Heart left ventricle (tissue), 13 donors: ENCODE measurements around the gene DHRS3.

ENCODE experiments used
- CTCF ChIP-seq, 12 donors: fragments of 200-600 bp; sonication (generic) in 4 of 12; IDR thresholded peaks; one replicate each; pipeline versions ENCODE4 v1.5.0 to v1.8.0; 2018 to 2022; ENCODE audit warnings: antibody characterized with exemption in 12 of 12, mild to moderate bottlenecking in 5 of 12
- POLR2A ChIP-seq, 2 donors: fragments of 450-650 bp; IDR thresholded peaks; one replicate each; pipeline ENCODE4 v1.6.1; 2017; ENCODE audit warnings: antibody characterized with exemption in 2 of 2, mild to moderate bottlenecking in 2 of 2, moderate library complexity in 2 of 2
- donor health status: ischemic (EF 13 %, LVEDD 7.1; RV severe dilation, severe dysfunction).
- donor health status: DM: no; HTN: yes; CAD: no.
- donor health status: DM: no; HTN: no; CAD: no.
- donor health status: ischemic (EF 25% LVEDD 6.9; RV normal size, moderate dysfunction).
- donor health status: ischemic (EF 25% LVEDD 5.7; RV mildly dilated, moderate dysfunction).
- donor health status: ischemic (EF 35%, LVEDD 5.7; RV mildly dilated, moderate dysfunction).
- donor health status: nonischemic (EF 11% LVEDD 7.7; RV severe dilation, severe dysfunction).
- donor health status: DM: yes; HTN: yes; CAD: no.
- donor health status: PGD.
- donor health status: ischemic (EF 29% LVEDD 5.4; RV normal size, mild dysfunction).
- donor health status: nonischemic (EF 23%, LVEDD 6.1; RV moderate dilation, normal function).

- TF ChIP-seq CTCF (IDR thresholded peaks at IDR 0.05), result no peak
- no peak for TF ChIP-seq POLR2A (IDR thresholded peaks at IDR 0.05)
Observed at GRCh38 chr1:12662556-12662955, 44.5 kb upstream of the DHRS3 start.
